Measurements from ENCODE around the gene CFAP100.

The CFAP100 gene

GRCh38 chr3:126375835-126376331 lies 18.8 kb upstream of the CFAP100 start:
- no peak for DNase-seq

- DNase-seq, result no peak
These were observed 18.3 kb upstream of the CFAP100 start for GRCh38 chr3:126376444-126376843.

GRCh38 chr3:126377211-126377610 lies 17.5 kb upstream of the CFAP100 start:
- no peak for DNase-seq

- no peak for DNase-seq
These were observed 16.4 kb upstream of the CFAP100 start for GRCh38 chr3:126378341-126378751.

GRCh38 chr3:126380011-126380768 lies 14.5 kb upstream of the CFAP100 start:
- no peak for DNase-seq

- no peak for DNase-seq
These were observed 12.7 kb upstream of the CFAP100 start for GRCh38 chr3:126381966-126382365.

GRCh38 chr3:126389112-126389793 lies 5.5 kb upstream of the CFAP100 start:
- peak; percentile 86 for DNase-seq

- no peak for DNase-seq
These were observed 4.9 kb upstream of the CFAP100 start for GRCh38 chr3:126389794-126390146.

- no peak for DNase-seq
These were observed 4.5 kb upstream of the CFAP100 start for GRCh38 chr3:126390201-126390600.

GRCh38 chr3:126390751-126391150 lies 4.0 kb upstream of the CFAP100 start:
- no peak for DNase-seq

GRCh38 chr3:126391631-126392030 lies 3.1 kb upstream of the CFAP100 start:
- no peak for DNase-seq

- no peak for DNase-seq
These were observed 2.5 kb upstream of the CFAP100 start for GRCh38 chr3:126392246-126392645.

GRCh38 chr3:126393563-126393962 lies 1.1 kb upstream of the CFAP100 start:
- no peak for DNase-seq

- DNase-seq, result no peak
These were observed 240 bp downstream of the CFAP100 start for GRCh38 chr3:126394977-126395321.

- no peak for DNase-seq
These were observed 1.3 kb downstream of the CFAP100 start for GRCh38 chr3:126395846-126396513.

GRCh38 chr3:126396536-126396935 lies 1.8 kb downstream of the CFAP100 start:
- no peak for DNase-seq

- DNase-seq, result no peak
These were observed 3.1 kb downstream of the CFAP100 start for GRCh38 chr3:126397610-126398422.

- DNase-seq, result no peak
These were observed 4.0 kb downstream of the CFAP100 start for GRCh38 chr3:126398423-126399350.

- DNase-seq, result no peak
These were observed 4.6 kb downstream of the CFAP100 start for GRCh38 chr3:126399351-126399735.

- no peak for DNase-seq
These were observed 5.0 kb downstream of the CFAP100 start for GRCh38 chr3:126399756-126400155.

- DNase-seq, result no peak
These were observed 7.0 kb downstream of the CFAP100 start for GRCh38 chr3:126401611-126402160.
